HEK293T (cell line): ENCODE measurements around the gene TSC1.

Source experiments
- CTCF ChIA-PET: fragments of 350-600 bp; formaldehyde crosslinking; extraction: SDS; loops from one replicate; lab custom pipeline; 2021; ENCODE audit warnings: antibody characterized with exemption, inconsistent platforms; lab: Yijun Ruan, JAX
- POLR2A ChIA-PET: fragments of 350-600 bp; formaldehyde crosslinking; extraction: SDS; loops from one replicate; lab custom pipeline; 2020; ENCODE audit warnings: antibody characterized with exemption, inconsistent platforms; lab: Yijun Ruan, JAX
- DNase-seq: peaks from one replicate; pipeline ENCODE4 v3.0.0; 2012; ENCODE audit warnings: mixed read lengths; ENCODE audit errors: extremely low spot score
- ARNT ChIP-seq: fragments of 450-650 bp; IDR thresholded peaks from 2 replicates; pipeline ENCODE4 v1.6.1; 2017; ENCODE audit warnings: mild to moderate bottlenecking
- BHLHE40 ChIP-seq: fragments of 450-650 bp; IDR thresholded peaks from 2 replicates; pipeline ENCODE4 v1.6.1; 2016; ENCODE audit warnings: mild to moderate bottlenecking, moderate library complexity, borderline replicate concordance
- CTBP1 ChIP-seq: fragments of 450-650 bp; IDR thresholded peaks from 2 replicates; pipeline ENCODE4 v1.6.1; 2016; ENCODE audit warnings: borderline replicate concordance
- ELF4 ChIP-seq: fragments of 450-650 bp; IDR thresholded peaks from 2 replicates; pipeline ENCODE4 v1.6.1; 2017; ENCODE audit warnings: antibody characterized with exemption
- FOXA1 ChIP-seq: fragments of 450-650 bp; IDR thresholded peaks from 2 replicates; pipeline ENCODE4 v1.6.1; 2016; ENCODE audit warnings: mild to moderate bottlenecking
- FOXK2 ChIP-seq: fragments of 450-650 bp; IDR thresholded peaks from 2 replicates; pipeline ENCODE4 v1.6.1; 2016; ENCODE audit warnings: mild to moderate bottlenecking
- FOXM1 ChIP-seq: fragments of 450-650 bp; IDR thresholded peaks from 2 replicates; pipeline ENCODE4 v1.6.1; 2017; ENCODE audit warnings: mild to moderate bottlenecking, borderline replicate concordance
- HDGF ChIP-seq: fragments of 450-650 bp; IDR thresholded peaks from 2 replicates; pipeline ENCODE4 v1.6.1; 2017; ENCODE audit warnings: antibody characterized with exemption, borderline replicate concordance
- L3MBTL2 ChIP-seq: fragments of 450-650 bp; conservative IDR thresholded peaks from 2 replicates; pipeline ENCODE4 v1.6.1; 2016; ENCODE audit warnings: mild to moderate bottlenecking
- LEF1 ChIP-seq: fragments of 450-650 bp; IDR thresholded peaks from 2 replicates; pipeline ENCODE4 v1.6.1; 2017; ENCODE audit warnings: mild to moderate bottlenecking, borderline replicate concordance
- NFRKB ChIP-seq: fragments of 450-650 bp; IDR thresholded peaks from 2 replicates; pipeline ENCODE4 v1.6.1; 2016; ENCODE audit warnings: mild to moderate bottlenecking, moderate library complexity
- PKNOX1 ChIP-seq: fragments of 450-650 bp; IDR thresholded peaks from 2 replicates; pipeline ENCODE4 v1.6.1; 2016
- SP1 ChIP-seq: fragments of 450-650 bp; IDR thresholded peaks from 2 replicates; pipeline ENCODE4 v1.6.1; 2017
- SUZ12 ChIP-seq: fragments of 450-650 bp; IDR thresholded peaks from 2 replicates; pipeline ENCODE4 v1.6.1; 2016; ENCODE audit warnings: mild to moderate bottlenecking
- TARDBP ChIP-seq: fragments of 450-650 bp; IDR thresholded peaks from 2 replicates; pipeline ENCODE4 v1.6.1; 2016
- ZNF384 ChIP-seq: fragments of 450-650 bp; IDR thresholded peaks from 2 replicates; pipeline ENCODE4 v1.6.1; 2016

TSC1 gene

GRCh38 chr9:132982458-132982857 is 38.0 kb upstream of the TSC1 start:
- ChIA-PET POLR2A (interaction anchor here (1.1 kb wide), 1 partner anchor 48 kb away, joined by 3 read pairs; no protein-coding TSS in a partner anchor), CTCF (no interaction called here)
- no peak for DNase-seq
- TF ChIP-seq BHLHE40: no peak
- no peak for TF ChIP-seq NFRKB
- TF ChIP-seq FOXM1: no peak
- TF ChIP-seq LEF1: no peak
- no peak for TF ChIP-seq L3MBTL2

- ChIA-PET CTCF (no interaction called here), POLR2A (no interaction called here)
- DNase-seq: no peak
- no peak for TF ChIP-seq FOXK2
- TF ChIP-seq ZNF384: no peak
- TF ChIP-seq BHLHE40: no peak
- TF ChIP-seq FOXA1: no peak
- no peak for TF ChIP-seq PKNOX1
- TF ChIP-seq HDGF: no peak
- no peak for TF ChIP-seq ARNT
- no peak for TF ChIP-seq TARDBP
- TF ChIP-seq LEF1: no peak
- no peak for TF ChIP-seq SUZ12
- TF ChIP-seq SP1: no peak
- TF ChIP-seq FOXM1: no peak
- no peak for TF ChIP-seq CTBP1
- no peak for TF ChIP-seq L3MBTL2
- TF ChIP-seq NFRKB: no peak
- no peak for TF ChIP-seq ELF4
These were observed 35.7 kb upstream of the TSC1 start for GRCh38 chr9:132980157-132980556.

- TF ChIP-seq PKNOX1: no peak
- TF ChIP-seq CTBP1: no peak
- no peak for TF ChIP-seq FOXK2
- TF ChIP-seq NFRKB: no peak
- TF ChIP-seq ELF4: no peak
- no peak for TF ChIP-seq ZNF384
- TF ChIP-seq TARDBP: no peak
- no peak for TF ChIP-seq BHLHE40
- no peak for TF ChIP-seq ARNT
- TF ChIP-seq HDGF: no peak
- TF ChIP-seq LEF1: no peak
- TF ChIP-seq FOXM1: no peak
- TF ChIP-seq FOXA1: no peak
- POLR2A ChIA-PET: no interaction called here
- DNase-seq: no peak
- CTCF ChIA-PET: interaction anchor here (0.6 kb wide), 1 partner anchor 327 kb away, joined by 4 read pairs; no protein-coding TSS in a partner anchor
These were observed 34.2 kb upstream of the TSC1 start, which contains the start of gene GFI1B for GRCh38 chr9:132978451-132979131. TSS of gene GFI1B (plus strand) at chr9:132978694. CDS start at chr9:132986679, 7,985 bp downstream.

GRCh38 chr9:132978112-132978450 is 33.7 kb upstream of the TSC1 start:
- TF ChIP-seq FOXK2 (no peak), ARNT (no peak), LEF1 (no peak), TARDBP (no peak), SUZ12 (no peak), NFRKB (no peak), BHLHE40 (no peak), SP1 (no peak), HDGF (no peak), ELF4 (no peak), ZNF384 (no peak)
- DNase-seq: no peak
- ChIA-PET CTCF (no interaction called here), POLR2A (no interaction called here)

- CTCF ChIA-PET: no interaction called here
- TF ChIP-seq FOXK2 (no peak), L3MBTL2 (no peak), TARDBP (no peak), BHLHE40 (no peak), ARNT (no peak), PKNOX1 (no peak), FOXM1 (no peak), FOXA1 (no peak), LEF1 (no peak), CTBP1 (no peak), SUZ12 (no peak), HDGF (no peak)
- DNase-seq: no peak
- POLR2A ChIA-PET: interaction anchor here (1.1 kb wide), 1 partner anchor 54 kb away, joined by 5 read pairs; the partner anchor contains the start of gene GTF3C5
These were observed 32.2 kb upstream of the TSC1 start for GRCh38 chr9:132976571-132976970.

- ChIA-PET CTCF (no interaction called here), POLR2A (no interaction called here)
- DNase-seq: no peak
- TF ChIP-seq FOXM1: no peak
- TF ChIP-seq TARDBP: no peak
- TF ChIP-seq PKNOX1: no peak
- TF ChIP-seq NFRKB: no peak
- TF ChIP-seq FOXA1: no peak
- TF ChIP-seq ZNF384: no peak
- no peak for TF ChIP-seq BHLHE40
- TF ChIP-seq ARNT: no peak
- TF ChIP-seq LEF1: no peak
- TF ChIP-seq SP1: no peak
- no peak for TF ChIP-seq SUZ12
- TF ChIP-seq CTBP1: no peak
- TF ChIP-seq L3MBTL2: no peak
- TF ChIP-seq ELF4: no peak
- no peak for TF ChIP-seq FOXK2
- TF ChIP-seq HDGF: no peak
These were observed 31.5 kb upstream of the TSC1 start for GRCh38 chr9:132975961-132976360.
